Measurements from ENCODE around the gene SLC25A21.

Gene SLC25A21

GRCh38 chr14:37139710-37140109, 32.7 kb downstream of the SLC25A21 start:
- no peaks in the 10 kb centered on the region for H3K27me3 ChIP-seq (ENCODE audit: control insufficient read depth in 1 of 2, insufficient read depth in 2 of 2, low read length in 2 of 2)
- no peak overlapping the region for H3K4me3 ChIP-seq (ENCODE audit: low read depth in 1 of 2, low read length in 2 of 2)
- no peaks in the 10 kb centered on the region for H3K9me3 ChIP-seq (ENCODE audit: low read length)
- H3K36me3 ChIP-seq (ENCODE audit: insufficient read depth, low read length) = no peaks in the 10 kb centered on the region
- H3K9ac ChIP-seq (ENCODE audit: low read length) = no peak overlapping the region
- no peaks in the 10 kb centered on the region for H3K4me1 ChIP-seq (ENCODE audit: insufficient read depth, low read length)
- H3K27ac ChIP-seq (ENCODE audit: low read depth, low read length) = no peak overlapping the region

GRCh38 chr14:37138898-37139297, 33.5 kb downstream of the SLC25A21 start:
- no peak overlapping the region for H3K4me3 ChIP-seq (ENCODE audit: low read depth in 1 of 2, low read length in 2 of 2)
- no peaks in the 10 kb centered on the region for H3K27me3 ChIP-seq (ENCODE audit: control insufficient read depth in 1 of 2, insufficient read depth in 2 of 2, low read length in 2 of 2)
- H3K9ac ChIP-seq (ENCODE audit: low read length) = no peak overlapping the region
- H3K27ac ChIP-seq (ENCODE audit: low read depth, low read length) = no peak overlapping the region
- no peaks in the 10 kb centered on the region for H3K9me3 ChIP-seq (ENCODE audit: low read length)
- H3K36me3 ChIP-seq (ENCODE audit: insufficient read depth, low read length) = no peaks in the 10 kb centered on the region
- no peaks in the 10 kb centered on the region for H3K4me1 ChIP-seq (ENCODE audit: insufficient read depth, low read length)

GRCh38 chr14:37133284-37133913, 39.0 kb downstream of the SLC25A21 start:
- no peak overlapping the region for H3K4me3 ChIP-seq (ENCODE audit: low read depth in 1 of 2, low read length in 2 of 2)
- H3K27me3 ChIP-seq (ENCODE audit: control insufficient read depth in 1 of 2, insufficient read depth in 2 of 2, low read length in 2 of 2) = no peaks in the 10 kb centered on the region

GRCh38 chr14:37131205-37131604, 41.2 kb downstream of the SLC25A21 start:
- Histone ChIP-seq H3K27ac (ENCODE audit: low read depth, low read length) (no peak overlapping the region), H3K9me3 (ENCODE audit: low read length) (no peaks in the 10 kb centered on the region), H3K27me3 (ENCODE audit: control insufficient read depth in 1 of 2, insufficient read depth in 2 of 2, low read length in 2 of 2) (no peaks in the 10 kb centered on the region), H3K9ac (ENCODE audit: low read length) (no peak overlapping the region), H3K4me3 (ENCODE audit: low read depth in 1 of 2, low read length in 2 of 2) (no peak overlapping the region), H3K4me1 (ENCODE audit: insufficient read depth, low read length) (no peaks in the 10 kb centered on the region), H3K36me3 (ENCODE audit: insufficient read depth, low read length) (no peaks in the 10 kb centered on the region)

More at GRCh38 chr14:37133284-37133913, 39.0 kb downstream of the SLC25A21 start:
- no peaks in the 10 kb centered on the region for H3K36me3 ChIP-seq (ENCODE audit: insufficient read depth, low read length)
- no peak overlapping the region for H3K27ac ChIP-seq (ENCODE audit: low read depth, low read length)
- H3K9me3 ChIP-seq (ENCODE audit: low read length) = no peaks in the 10 kb centered on the region
- H3K4me1 ChIP-seq (ENCODE audit: insufficient read depth, low read length) = no peaks in the 10 kb centered on the region
- no peak overlapping the region for H3K9ac ChIP-seq (ENCODE audit: low read length)

GRCh38 chr14:37129047-37129446, 43.4 kb downstream of the SLC25A21 start:
- H3K4me3 ChIP-seq (ENCODE audit: low read depth in 1 of 2, low read length in 2 of 2) = no peak overlapping the region
- no peak overlapping the region for H3K9ac ChIP-seq (ENCODE audit: low read length)
- H3K36me3 ChIP-seq (ENCODE audit: insufficient read depth, low read length) = no peaks in the 10 kb centered on the region
- H3K4me1 ChIP-seq (ENCODE audit: insufficient read depth, low read length) = no peaks in the 10 kb centered on the region
- H3K9me3 ChIP-seq (ENCODE audit: low read length) = no peaks in the 10 kb centered on the region
- H3K27ac ChIP-seq (ENCODE audit: low read depth, low read length) = no peak overlapping the region
- H3K27me3 ChIP-seq (ENCODE audit: control insufficient read depth in 1 of 2, insufficient read depth in 2 of 2, low read length in 2 of 2) = no peaks in the 10 kb centered on the region

GRCh38 chr14:37124614-37125013, 47.8 kb downstream of the SLC25A21 start:
- Histone ChIP-seq H3K27ac (ENCODE audit: low read depth, low read length) (no peak overlapping the region), H3K4me1 (ENCODE audit: insufficient read depth, low read length) (no peaks in the 10 kb centered on the region), H3K9ac (ENCODE audit: low read length) (no peak overlapping the region), H3K36me3 (ENCODE audit: insufficient read depth, low read length) (no peaks in the 10 kb centered on the region), H3K27me3 (ENCODE audit: control insufficient read depth in 1 of 2, insufficient read depth in 2 of 2, low read length in 2 of 2) (no peaks in the 10 kb centered on the region), H3K4me3 (ENCODE audit: low read depth in 1 of 2, low read length in 2 of 2) (no peak overlapping the region), H3K9me3 (ENCODE audit: low read length) (no peaks in the 10 kb centered on the region)

- Histone ChIP-seq H3K27ac (ENCODE audit: low read depth, low read length) (no peak overlapping the region), H3K9me3 (ENCODE audit: low read length) (no peaks in the 10 kb centered on the region), H3K9ac (ENCODE audit: low read length) (no peak overlapping the region), H3K4me3 (ENCODE audit: low read depth in 1 of 2, low read length in 2 of 2) (no peak overlapping the region), H3K27me3 (ENCODE audit: control insufficient read depth in 1 of 2, insufficient read depth in 2 of 2, low read length in 2 of 2) (no peaks in the 10 kb centered on the region), H3K36me3 (ENCODE audit: insufficient read depth, low read length) (no peaks in the 10 kb centered on the region), H3K4me1 (ENCODE audit: insufficient read depth, low read length) (no peaks in the 10 kb centered on the region)
Observed at GRCh38 chr14:37122919-37123639, 49.3 kb downstream of the SLC25A21 start.

GRCh38 chr14:37122288-37122687, 50.1 kb downstream of the SLC25A21 start:
- Histone ChIP-seq H3K4me1 (ENCODE audit: insufficient read depth, low read length) (no peaks in the 10 kb centered on the region), H3K9me3 (ENCODE audit: low read length) (no peaks in the 10 kb centered on the region), H3K27me3 (ENCODE audit: control insufficient read depth in 1 of 2, insufficient read depth in 2 of 2, low read length in 2 of 2) (no peaks in the 10 kb centered on the region), H3K36me3 (ENCODE audit: insufficient read depth, low read length) (no peaks in the 10 kb centered on the region), H3K4me3 (ENCODE audit: low read depth in 1 of 2, low read length in 2 of 2) (no peak overlapping the region), H3K27ac (ENCODE audit: low read depth, low read length) (no peak overlapping the region), H3K9ac (ENCODE audit: low read length) (no peak overlapping the region)

- H3K9me3 ChIP-seq (ENCODE audit: low read length) = no peaks in the 10 kb centered on the region
- H3K4me1 ChIP-seq (ENCODE audit: insufficient read depth, low read length) = no peaks in the 10 kb centered on the region
- no peak overlapping the region for H3K4me3 ChIP-seq (ENCODE audit: low read depth in 1 of 2, low read length in 2 of 2)
- H3K27me3 ChIP-seq (ENCODE audit: control insufficient read depth in 1 of 2, insufficient read depth in 2 of 2, low read length in 2 of 2) = no peaks in the 10 kb centered on the region
- H3K27ac ChIP-seq (ENCODE audit: low read depth, low read length) = no peak overlapping the region
- H3K36me3 ChIP-seq (ENCODE audit: insufficient read depth, low read length) = no peaks in the 10 kb centered on the region
- H3K9ac ChIP-seq (ENCODE audit: low read length) = no peak overlapping the region
Observed at GRCh38 chr14:37118673-37119366, 53.6 kb downstream of the SLC25A21 start.

GRCh38 chr14:37116933-37117849, 55.2 kb downstream of the SLC25A21 start:
- Histone ChIP-seq H3K9me3 (ENCODE audit: low read length) (no peaks in the 10 kb centered on the region), H3K27me3 (ENCODE audit: control insufficient read depth in 1 of 2, insufficient read depth in 2 of 2, low read length in 2 of 2) (no peaks in the 10 kb centered on the region), H3K27ac (ENCODE audit: low read depth, low read length) (no peak overlapping the region)

GRCh38 chr14:37115406-37115805, 57.0 kb downstream of the SLC25A21 start:
- no peak overlapping the region for H3K27ac ChIP-seq (ENCODE audit: low read depth, low read length)
- no peaks in the 10 kb centered on the region for H3K4me1 ChIP-seq (ENCODE audit: insufficient read depth, low read length)
- no peak overlapping the region for H3K9ac ChIP-seq (ENCODE audit: low read length)
- no peaks in the 10 kb centered on the region for H3K36me3 ChIP-seq (ENCODE audit: insufficient read depth, low read length)
- H3K4me3 ChIP-seq (ENCODE audit: low read depth in 1 of 2, low read length in 2 of 2) = no peak overlapping the region
- no peaks in the 10 kb centered on the region for H3K27me3 ChIP-seq (ENCODE audit: control insufficient read depth in 1 of 2, insufficient read depth in 2 of 2, low read length in 2 of 2)
- H3K9me3 ChIP-seq (ENCODE audit: low read length) = no peaks in the 10 kb centered on the region

More at GRCh38 chr14:37116933-37117849, 55.2 kb downstream of the SLC25A21 start:
- Histone ChIP-seq H3K36me3 (ENCODE audit: insufficient read depth, low read length) (no peaks in the 10 kb centered on the region), H3K4me3 (ENCODE audit: low read depth in 1 of 2, low read length in 2 of 2) (no peak overlapping the region), H3K4me1 (ENCODE audit: insufficient read depth, low read length) (no peaks in the 10 kb centered on the region), H3K9ac (ENCODE audit: low read length) (no peak overlapping the region)
